RWPE1 (cell line): ENCODE data around the gene NLRP3.
"Not testable (repeated sequence)": the region's sequence is repeated elsewhere in the genome, so short reads cannot be mapped to it uniquely, and the experiment has no call there.

Experiments
- CTCF ChIA-PET: fragments of 350-600 bp; sonication (Branson Sonifier 250); formaldehyde crosslinking; extraction: SDS; loops from one replicate; lab custom pipeline; 2021; lab: Yijun Ruan, JAX
- POLR2A ChIA-PET: fragments of 400-600 bp; formaldehyde crosslinking; extraction: SDS; loops from one replicate; lab custom pipeline; 2020; ENCODE audit warnings: antibody characterized with exemption; ENCODE audit not compliant: low non-redundant PET; lab: Yijun Ruan, JAX
- DNase-seq: peaks from one replicate; pipeline ENCODE4 v3.0.0; 2012; ENCODE audit warnings: low spot score
- H3K27ac ChIP-seq: fragments of 450-650 bp; 2 replicates; pipeline ENCODE4 v1.5.1; 2017
- TF ChIP-seq, protein P1 (sequence below): fragments of 450-650 bp; conservative IDR thresholded peaks from 2 replicates; pipeline ENCODE4 v1.5.1; 2017; ENCODE audit warnings: low read depth, mild to moderate bottlenecking

NLRP3 gene

DNA sequence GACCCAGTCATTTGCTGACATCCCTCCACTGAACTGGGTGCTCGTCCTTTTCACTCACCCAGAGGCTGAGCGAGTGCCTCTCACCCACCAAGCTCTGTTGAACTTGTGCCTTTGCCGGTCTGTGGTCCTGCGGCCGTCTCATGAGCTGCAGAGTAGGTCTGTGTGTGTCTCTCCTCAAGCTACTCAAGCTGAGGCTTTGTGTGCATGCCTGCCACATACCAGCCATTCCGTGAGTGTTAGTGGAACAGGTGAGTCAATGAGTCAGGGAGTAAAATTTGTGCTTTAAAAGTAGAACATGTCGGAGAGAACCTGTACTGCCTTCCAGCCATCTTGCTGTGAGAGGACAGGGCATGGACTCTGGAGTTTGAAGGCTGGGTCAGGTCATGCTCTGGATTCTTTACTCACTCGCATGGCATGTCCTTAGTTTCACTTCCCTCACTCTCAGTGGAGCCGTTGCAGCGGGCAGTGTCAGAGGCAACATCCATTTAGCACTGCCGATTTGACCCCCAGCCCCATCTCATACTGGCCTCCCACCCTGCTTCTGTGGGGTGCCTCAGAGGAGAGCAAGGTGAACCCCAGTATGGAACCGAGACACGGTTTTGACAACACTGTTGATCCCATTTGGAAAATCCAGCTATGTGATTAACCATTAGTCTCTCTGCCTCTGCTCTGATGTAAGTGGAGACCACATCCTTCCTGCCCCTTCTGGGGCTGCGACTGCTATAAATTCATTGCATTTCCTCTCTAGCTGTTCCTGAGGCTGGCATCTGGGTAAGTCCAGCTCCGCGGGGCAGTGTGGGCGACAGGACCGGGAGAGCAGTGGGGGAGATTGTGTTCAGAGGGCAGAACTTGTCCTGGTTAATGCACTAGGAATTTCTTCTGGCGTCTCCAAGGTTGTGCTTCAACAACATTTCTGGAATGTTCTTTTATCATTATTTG, at the start of gene NLRP3:
TSS of gene NLRP3 (plus strand) at position 751 of the 939 bp plus-strand sequence. CDS start 2,628 bp downstream, outside the sequence.
- no peak within 1 kb of the TSS for H3K27ac ChIP-seq
- POLR2A ChIA-PET, result no interaction called here
- CTCF ChIA-PET, result no interaction called here
- DNase-seq, result peak; percentile 63
- TF ChIP-seq, protein P1, sequence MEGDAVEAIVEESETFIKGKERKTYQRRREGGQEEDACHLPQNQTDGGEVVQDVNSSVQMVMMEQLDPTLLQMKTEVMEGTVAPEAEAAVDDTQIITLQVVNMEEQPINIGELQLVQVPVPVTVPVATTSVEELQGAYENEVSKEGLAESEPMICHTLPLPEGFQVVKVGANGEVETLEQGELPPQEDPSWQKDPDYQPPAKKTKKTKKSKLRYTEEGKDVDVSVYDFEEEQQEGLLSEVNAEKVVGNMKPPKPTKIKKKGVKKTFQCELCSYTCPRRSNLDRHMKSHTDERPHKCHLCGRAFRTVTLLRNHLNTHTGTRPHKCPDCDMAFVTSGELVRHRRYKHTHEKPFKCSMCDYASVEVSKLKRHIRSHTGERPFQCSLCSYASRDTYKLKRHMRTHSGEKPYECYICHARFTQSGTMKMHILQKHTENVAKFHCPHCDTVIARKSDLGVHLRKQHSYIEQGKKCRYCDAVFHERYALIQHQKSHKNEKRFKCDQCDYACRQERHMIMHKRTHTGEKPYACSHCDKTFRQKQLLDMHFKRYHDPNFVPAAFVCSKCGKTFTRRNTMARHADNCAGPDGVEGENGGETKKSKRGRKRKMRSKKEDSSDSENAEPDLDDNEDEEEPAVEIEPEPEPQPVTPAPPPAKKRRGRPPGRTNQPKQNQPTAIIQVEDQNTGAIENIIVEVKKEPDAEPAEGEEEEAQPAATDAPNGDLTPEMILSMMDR, result no peak

DNA sequence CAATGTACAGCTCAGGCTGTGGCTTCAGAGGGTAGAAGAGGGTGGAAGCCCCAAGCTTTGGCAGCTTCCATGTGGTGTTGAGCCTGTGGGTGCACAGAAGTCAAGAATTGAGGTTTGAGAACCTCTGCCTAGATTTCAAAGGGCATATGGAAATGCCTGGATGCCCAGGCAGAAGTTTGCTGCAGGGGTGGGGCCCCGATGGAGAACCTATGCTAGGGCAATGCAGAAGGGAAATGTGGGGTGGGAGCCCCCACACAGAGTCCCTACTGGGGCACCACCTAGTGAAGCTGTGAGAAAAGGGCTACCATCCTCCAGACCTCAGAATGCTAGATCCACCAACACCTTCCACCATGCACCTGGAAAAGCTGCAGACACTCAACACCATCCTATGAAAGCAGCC, 49.6 kb upstream of the NLRP3 start:
- CTCF ChIA-PET, POLR2A ChIA-PET, DNase-seq, H3K27ac ChIP-seq: not testable (repeated sequence)

DNA sequence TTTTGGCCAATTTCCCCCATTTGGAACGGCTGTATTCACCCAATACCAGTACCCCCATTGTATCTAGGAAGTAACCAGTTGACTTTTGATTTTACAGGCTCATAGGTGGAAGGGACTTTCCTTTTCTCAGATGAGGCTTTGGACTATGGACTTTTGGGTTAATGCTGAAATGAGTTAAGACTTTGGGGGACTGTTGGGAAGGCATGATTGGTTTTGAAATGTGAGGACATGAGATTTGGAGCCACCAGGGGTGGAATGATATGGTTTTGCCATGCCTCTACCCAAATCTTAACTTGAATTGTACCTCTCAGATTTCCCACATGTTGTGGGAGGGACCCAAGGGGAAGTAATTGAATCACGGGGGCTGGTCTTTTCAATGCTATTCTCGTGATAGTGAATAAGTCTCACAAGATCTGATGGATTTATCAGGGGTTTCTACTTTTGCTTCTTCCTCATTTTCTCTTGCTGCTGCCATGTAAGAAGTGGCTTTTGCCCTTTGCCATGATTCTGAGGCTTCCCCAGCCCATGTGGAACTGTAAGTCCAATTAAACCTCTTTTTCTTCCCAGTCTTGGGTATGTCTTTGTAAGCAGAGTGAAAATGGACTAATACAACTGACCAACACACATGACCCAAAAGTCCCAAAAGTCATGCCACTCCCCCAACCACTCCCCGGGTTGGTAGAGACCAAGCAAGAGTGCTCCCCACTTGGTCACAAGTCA, 48.9 kb upstream of the NLRP3 start:
- TF ChIP-seq, protein P1, result no peak
- CTCF ChIA-PET, result no interaction called here
- POLR2A ChIA-PET, result no interaction called here
- H3K27ac ChIP-seq, result no peak overlapping the region
- no peak for DNase-seq

DNA sequence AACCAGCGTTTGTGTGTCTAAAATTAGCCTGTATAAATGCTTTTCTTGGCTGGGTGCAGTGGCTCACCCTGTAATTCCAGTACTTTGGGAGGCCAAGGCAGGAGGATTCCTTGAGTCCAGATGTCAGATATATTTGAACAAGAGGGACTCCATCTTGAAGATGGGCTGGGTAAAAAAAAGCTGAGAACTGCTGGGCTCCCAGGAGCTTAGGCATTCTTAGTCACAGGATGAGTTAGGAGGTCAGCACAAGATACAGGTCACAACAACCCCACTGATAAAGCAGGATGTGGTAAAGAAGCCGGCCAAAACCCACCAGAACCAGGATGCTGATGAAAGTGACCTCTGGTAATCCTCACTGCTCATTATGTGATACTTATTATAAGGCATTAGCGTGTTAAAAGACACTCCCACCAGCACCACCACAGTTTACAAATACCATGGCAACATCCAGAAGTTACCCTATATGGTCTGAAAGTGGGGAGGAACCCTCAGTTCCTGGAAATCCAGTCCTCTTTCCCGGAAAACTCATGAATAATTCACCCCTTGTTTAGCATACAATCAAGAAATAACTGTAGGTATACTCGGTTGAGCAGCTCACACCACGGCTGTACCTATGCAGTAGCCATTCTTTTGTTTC, 48.1 kb upstream of the NLRP3 start:
- POLR2A ChIA-PET, result no interaction called here
- H3K27ac ChIP-seq, result no peak overlapping the region
- TF ChIP-seq, protein P1, result no peak
- CTCF ChIA-PET, result no interaction called here
- no peak for DNase-seq

DNA sequence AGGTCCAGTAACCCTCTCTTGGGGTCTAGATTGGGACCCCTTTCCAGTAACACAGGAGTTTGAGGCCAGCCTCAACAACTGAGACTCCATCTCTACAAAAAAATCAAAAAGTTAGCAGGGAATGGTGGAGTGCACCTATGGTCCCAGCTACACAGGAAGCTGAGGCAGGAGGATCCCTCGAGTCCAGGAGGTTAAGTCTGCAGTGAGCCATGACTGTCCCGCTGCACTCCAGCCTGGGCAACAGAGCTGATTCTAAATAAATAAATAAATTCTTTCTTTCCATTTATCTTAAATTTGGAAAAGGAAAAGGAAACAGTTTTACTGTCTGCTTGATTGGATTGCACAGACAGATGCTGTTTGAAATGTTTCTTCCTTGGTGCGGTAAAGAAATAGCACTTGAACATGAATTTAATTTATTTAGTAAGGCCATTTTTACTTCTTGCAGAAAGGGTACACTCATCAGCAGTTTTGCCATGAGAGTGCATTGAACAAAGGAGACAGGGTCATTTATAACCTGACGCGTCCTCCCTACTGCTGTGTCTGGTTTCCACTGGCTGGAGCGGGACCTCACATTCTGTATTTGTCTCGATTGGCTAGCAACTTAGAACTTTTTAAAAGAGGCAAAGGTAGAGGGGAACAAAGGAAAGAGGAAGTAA, 47.4 kb upstream of the NLRP3 start:
- ChIA-PET CTCF (no interaction called here), POLR2A (no interaction called here)
- H3K27ac ChIP-seq, result no peak overlapping the region
- TF ChIP-seq, protein P1, result no peak
- DNase-seq, result no peak

DNA sequence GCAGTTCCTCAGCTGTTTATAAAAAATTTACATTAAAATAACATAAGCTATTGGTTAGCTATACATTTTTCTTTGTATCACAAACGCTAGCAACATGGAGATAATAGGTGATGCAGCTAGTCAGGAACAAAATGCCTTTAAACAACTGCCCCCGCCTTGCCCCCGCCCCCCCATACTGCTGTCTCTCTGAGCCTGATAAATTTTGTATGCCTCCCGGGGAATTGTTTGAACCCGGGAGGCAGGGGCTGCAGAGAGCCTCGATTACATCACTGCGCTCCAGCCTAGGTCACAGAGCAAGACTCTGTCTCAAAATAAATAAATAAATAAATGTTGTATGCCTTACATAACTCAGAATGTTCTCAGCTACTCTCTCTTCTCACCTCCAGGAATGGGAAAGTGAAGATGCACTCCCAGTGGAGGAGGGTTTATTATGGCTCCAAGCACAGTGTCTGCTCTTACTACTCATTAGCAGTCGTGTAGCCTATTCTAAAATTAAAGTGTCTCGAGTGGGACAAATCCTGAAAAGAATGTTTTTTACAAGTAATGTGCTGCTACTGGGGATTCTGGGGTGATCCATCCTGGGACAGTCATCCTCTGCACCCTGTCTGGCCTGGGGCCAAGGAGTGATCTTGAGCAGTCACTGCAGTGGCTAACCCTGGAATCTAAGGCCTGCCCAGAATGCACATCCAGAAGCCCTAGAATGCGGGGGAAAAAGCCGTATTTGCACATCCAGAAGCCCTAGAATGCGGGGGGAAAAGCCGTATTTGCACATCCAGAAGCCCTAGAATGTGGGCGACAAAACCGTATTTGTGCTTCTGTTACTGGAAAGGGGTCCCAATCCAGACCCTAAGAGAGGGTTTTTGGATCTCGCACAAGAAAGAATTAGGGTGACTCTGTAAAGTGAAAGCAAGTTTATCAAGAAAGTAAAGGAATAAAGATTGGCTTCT, 44.9 kb upstream of the NLRP3 start:
- ChIA-PET CTCF (no interaction called here), POLR2A (no interaction called here)
- no peak for DNase-seq
- no peak overlapping the region for H3K27ac ChIP-seq
- TF ChIP-seq, protein P1, result no peak
